Prostate gland (tissue), 2 donors: Measurements from ENCODE around the gene PHC2. TPM values are rescaled to one million over a fixed set of nuclear protein-coding genes. Genes with fewer than 3 reads are reported as not detected.
"Not testable (repeated sequence)": the region's sequence is repeated elsewhere in the genome, so short reads cannot be mapped to it uniquely, and the experiment has no call there.

Experiments
- DNase-seq: peaks from one replicate; pipeline ENCODE4 v3.0.0-alpha.2; 2019; ENCODE audit warnings: low spot score
- H3K27ac ChIP-seq, 2 donors: fragments of 200-600 bp; sonication (generic); 2 replicates each; pipeline ENCODE4 v1.5.1; 2017 to 2019
- H3K27me3 ChIP-seq: fragments of 200-600 bp; sonication (generic); replicated peaks from 2 replicates; pipeline ENCODE4 v1.5.1; 2019; ENCODE audit not compliant: insufficient read depth
- H3K36me3 ChIP-seq, 2 donors: fragments of 200-600 bp; sonication (generic); 1 replicate in 1 of 2; 2 replicates in 1 of 2; pipeline versions ENCODE4 v1.5.1 to v1.8.1; 2017 to 2019
- H3K4me1 ChIP-seq: fragments of 200-600 bp; sonication (generic); replicated peaks from 2 replicates; pipeline ENCODE4 v1.5.1; 2019
- H3K4me3 ChIP-seq, 2 donors: fragments of 200-600 bp; sonication (generic); 2 replicates each; pipeline ENCODE4 v1.5.1; 2017 to 2019
- H3K9me3 ChIP-seq: fragments of 200-600 bp; sonication (generic); 2 replicates; pipeline ENCODE4 v1.5.1; 2017
- CTCF ChIP-seq, 4 experiments: fragments of 200-600 bp in 2 of 4; fragments of 450-650 bp in 2 of 4; sonication (generic) in 2 of 4; IDR thresholded peaks; 1 replicate in 3 of 4; 2 replicates in 1 of 4; pipeline ENCODE4 v1.5.1; 2016 to 2019; ENCODE audit warnings: antibody characterized with exemption in 4 of 4, mild to moderate bottlenecking in 2 of 4, moderate library complexity in 2 of 4
- POLR2A ChIP-seq: fragments of 450-650 bp; IDR thresholded peaks from one replicate; pipeline ENCODE4 v1.6.1; 2016; ENCODE audit warnings: antibody characterized with exemption, mild to moderate bottlenecking
- POLR2AphosphoS5 ChIP-seq: sonication (generic); formaldehyde crosslinking; IDR thresholded peaks from one replicate; pipeline ENCODE4 v1.6.1; 2017; ENCODE audit warnings: antibody characterized with exemption
- WGBS: methylation state at CpG from one replicate; pipeline ENCODE4 v1.1.5; 2018; 5-methylcytosine and 5-hydroxymethylcytosine counted together
- intact Hi-C: fragments of 100-400 bp; cut with DNase I; formaldehyde crosslinking; loops from one replicate; pipeline ENCODE4 v1.14.2; 2022
- total RNA-seq, 2 donors: library from RNA; depleted of rRNA; stranded (reverse); fragments of >200 nt; gene quantifications; one replicate each; pipeline ENCODE4 v1.1.0, GENCODE V29; 2016

The PHC2 gene
- total RNA-seq, 2 donors from 2014 or later: 75.0 to 131 TPM

- TF ChIP-seq POLR2AphosphoS5 (no peak), CTCF (IDR thresholded peaks at IDR 0.05) (no peak), POLR2A (no peak)
- intact Hi-C loops: loop anchor here (2.0 to 10.0 kb wide), 4 partner anchors 72 to 176 kb away; no protein-coding TSS in a partner anchor
- Histone ChIP-seq H3K9me3 (no peaks in the 10 kb centered on the region), H3K27ac (no peak overlapping the region), H3K4me1 (no peaks in the 10 kb centered on the region), H3K36me3 (no peaks in the 10 kb centered on the region), H3K27me3 (no peaks in the 10 kb centered on the region), H3K4me3 (no peak overlapping the region)
- 65% methylated on average over 15 of the region's 15 CpGs for WGBS
- no peak for DNase-seq
Measured at GRCh38 chr1:33295023-33295422, 135.9 kb downstream of the PHC2 start.

GRCh38 chr1:33294071-33295010 is 136.6 kb downstream of the PHC2 start:
- Histone ChIP-seq H3K36me3 (no peaks in the 10 kb centered on the region), H3K9me3 (no peaks in the 10 kb centered on the region), H3K4me1 (no peaks in the 10 kb centered on the region), H3K4me3 (no peak overlapping the region), H3K27ac (no peak overlapping the region), H3K27me3 (no peaks in the 10 kb centered on the region)
- 76% methylated on average over 13 of the region's 13 CpGs for WGBS
- intact Hi-C loops: loop anchor here (2.0 to 10.0 kb wide), 4 partner anchors 72 to 176 kb away; no protein-coding TSS in a partner anchor
- TF ChIP-seq POLR2AphosphoS5: no peak
- TF ChIP-seq CTCF (IDR thresholded peaks at IDR 0.05): no peak
- TF ChIP-seq POLR2A: no peak
- no peak for DNase-seq

- no peak for DNase-seq
- H3K36me3 ChIP-seq: no peaks in the 10 kb centered on the region
- intact Hi-C loops: loop anchor here (10.0 kb wide), 1 partner anchor 78 kb away; no protein-coding TSS in a partner anchor
Measured at GRCh38 chr1:33292726-33293340, 138.1 kb downstream of the PHC2 start.

GRCh38 chr1:33290615-33291014 is 140.3 kb downstream of the PHC2 start:
- H3K27me3 ChIP-seq, H3K4me1 ChIP-seq, H3K36me3 ChIP-seq, H3K4me3 ChIP-seq, H3K9me3 ChIP-seq, H3K27ac ChIP-seq, DNase-seq: not testable (repeated sequence)
- 100% methylated on average over 1 of the region's 2 CpGs for WGBS
- intact Hi-C loops: loop anchor here (10.0 kb wide), 1 partner anchor 76 kb away; no protein-coding TSS in a partner anchor

More at GRCh38 chr1:33292726-33293340, 138.1 kb downstream of the PHC2 start:
- H3K27me3 ChIP-seq: no peaks in the 10 kb centered on the region
- 56% methylated on average over 13 of the region's 13 CpGs for WGBS
- no peak for TF ChIP-seq CTCF (IDR thresholded peaks at IDR 0.05)
- TF ChIP-seq POLR2AphosphoS5: no peak
- no peak for TF ChIP-seq POLR2A
- H3K9me3 ChIP-seq: no peaks in the 10 kb centered on the region
- no peak overlapping the region for H3K4me3 ChIP-seq
- H3K4me1 ChIP-seq: no peaks in the 10 kb centered on the region
- H3K27ac ChIP-seq: peak overlapping the region in 1 of 2 donors; percentile 8

- no peaks in the 10 kb centered on the region for H3K9me3 ChIP-seq
- no peaks in the 10 kb centered on the region for H3K27me3 ChIP-seq
- H3K4me3 ChIP-seq: no peak overlapping the region
- H3K27ac ChIP-seq: no peak overlapping the region
- 88% methylated on average over 3 of the region's 3 CpGs for WGBS
- H3K4me1 ChIP-seq: no peaks in the 10 kb centered on the region
- intact Hi-C loops: loop anchor here (10.0 kb wide), 1 partner anchor 75 kb away; no protein-coding TSS in a partner anchor
- TF ChIP-seq CTCF (IDR thresholded peaks at IDR 0.05) (no peak), POLR2A (no peak)
- no peak for DNase-seq
- H3K36me3 ChIP-seq: no peaks in the 10 kb centered on the region
Measured at GRCh38 chr1:33289858-33290154, 141.1 kb downstream of the PHC2 start.
